Transverse colon (tissue), 4 donors: ENCODE data around the gene SLC5A5. TPM values are rescaled to one million over a fixed set of nuclear protein-coding genes. Genes with fewer than 3 reads are reported as not detected.

ENCODE experiments used
- DNase-seq: peaks from one replicate; pipeline ENCODE4 v3.0.0-alpha.2; 2019
- H3K27ac ChIP-seq, 4 donors: fragments of 200-600 bp; sonication (generic); 2 replicates each; pipeline ENCODE4 v1.5.1; 2016 to 2018; ENCODE audit warnings: inconsistent platforms in 4 of 4
- H3K27me3 ChIP-seq: fragments of 200-600 bp; sonication (generic); 2 replicates; pipeline ENCODE4 v1.5.1; 2017; ENCODE audit warnings: inconsistent platforms
- H3K36me3 ChIP-seq, 4 donors: fragments of 200-600 bp; sonication (generic); 2 replicates each; pipeline ENCODE4 v1.5.1; 2017 to 2019; ENCODE audit warnings: inconsistent platforms in 4 of 4
- H3K4me1 ChIP-seq, 4 donors: fragments of 200-600 bp; sonication (generic); 2 replicates each; pipeline ENCODE4 v1.5.1; 2017 to 2020; ENCODE audit warnings: inconsistent platforms in 4 of 4
- H3K4me3 ChIP-seq, 4 donors: fragments of 200-600 bp; sonication (generic); 1 replicate in 1 of 4; 2 replicates in 3 of 4; pipeline versions ENCODE4 v1.5.1 to v1.6.1; 2017 to 2019; ENCODE audit warnings: inconsistent platforms in 4 of 4
- H3K9me3 ChIP-seq, 2 donors: fragments of 200-600 bp; sonication (generic); 2 replicates each; pipeline ENCODE4 v1.5.1; 2017 to 2019; ENCODE audit warnings: inconsistent platforms in 2 of 2
- EP300 ChIP-seq: sonication (generic); formaldehyde crosslinking; IDR thresholded peaks from one replicate; pipeline ENCODE4 v1.6.1; 2017; ENCODE audit warnings: antibody characterized with exemption, low read depth
- POLR2A ChIP-seq: fragments of 450-650 bp; IDR thresholded peaks from one replicate; pipeline ENCODE4 v1.6.1; 2016; ENCODE audit warnings: antibody characterized with exemption, mild to moderate bottlenecking, moderate library complexity
- POLR2AphosphoS5 ChIP-seq, 3 donors: sonication (generic); formaldehyde crosslinking; IDR thresholded peaks; one replicate each; pipeline ENCODE4 v1.6.1; 2016; ENCODE audit warnings: antibody characterized with exemption in 3 of 3
- WGBS, 2 donors: methylation state at CpG; one replicate each; pipeline ENCODE4 v1.1.5; 2018; ENCODE audit warnings: low coverage in 1 of 2; 5-methylcytosine and 5-hydroxymethylcytosine counted together
- in situ Hi-C, 4 donors: fragments of 200-750 bp; cut with MboI; loops; one replicate each; pipeline versions ENCODE4 v1.15.0 to v1.15.1; 2017; ENCODE audit warnings: low sequenced_read_pairs in 3 of 4, low pct_ligation_motif_present in 1 of 4, low pct_unique_long_range_greater_than_20kb in 1 of 4
- intact Hi-C: fragments of 100-400 bp; cut with DNase I; formaldehyde crosslinking; loops from one replicate; pipeline ENCODE4 v1.15.1; 2023; ENCODE audit warnings: low total_unique reads
- total RNA-seq, 4 donors: library from RNA; depleted of rRNA; stranded (reverse); fragments of >200 nt; gene quantifications; one replicate each; pipeline ENCODE4 v1.1.0, GENCODE V29; 2016
- TF ChIP-seq, protein P1 (sequence below), 5 experiments: fragments of 200-600 bp in 3 of 5; fragments of 450-650 bp in 2 of 5; sonication (generic) in 3 of 5; IDR thresholded peaks; 1 replicate in 2 of 5; 2 replicates in 3 of 5; pipeline ENCODE4 v1.5.1; 2016 to 2017; ENCODE audit warnings: antibody characterized with exemption in 5 of 5, inconsistent platforms in 3 of 5, mild to moderate bottlenecking in 2 of 5, moderate library complexity in 1 of 5

SLC5A5 gene
- total RNA-seq, 4 donors from 2014 or later: not detected

DNA sequence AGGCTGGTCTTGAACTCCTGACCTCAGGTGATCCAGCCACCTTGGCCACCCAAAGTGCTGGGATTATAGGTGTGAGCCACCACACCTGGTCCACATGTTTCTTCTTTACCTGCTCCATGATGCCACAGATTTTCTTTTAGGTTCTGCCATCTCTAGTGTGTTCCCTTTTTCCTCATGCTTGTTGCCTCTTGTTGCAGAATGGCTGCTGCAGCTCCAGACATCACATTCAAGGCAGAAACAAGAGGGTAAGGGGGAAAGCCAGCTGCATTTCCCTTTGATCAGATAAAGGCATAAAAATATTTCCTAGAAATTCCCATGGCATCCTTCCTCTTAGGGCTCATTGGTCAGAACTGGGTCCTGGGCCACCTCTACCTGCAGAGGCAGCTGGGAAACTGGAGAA is 48.8 kb downstream of the SLC5A5 start:
- no peak for TF ChIP-seq POLR2A
- TF ChIP-seq POLR2AphosphoS5 (IDR thresholded peaks at IDR 0.05): no peak
- TF ChIP-seq EP300: no peak
- TF ChIP-seq, protein P1, sequence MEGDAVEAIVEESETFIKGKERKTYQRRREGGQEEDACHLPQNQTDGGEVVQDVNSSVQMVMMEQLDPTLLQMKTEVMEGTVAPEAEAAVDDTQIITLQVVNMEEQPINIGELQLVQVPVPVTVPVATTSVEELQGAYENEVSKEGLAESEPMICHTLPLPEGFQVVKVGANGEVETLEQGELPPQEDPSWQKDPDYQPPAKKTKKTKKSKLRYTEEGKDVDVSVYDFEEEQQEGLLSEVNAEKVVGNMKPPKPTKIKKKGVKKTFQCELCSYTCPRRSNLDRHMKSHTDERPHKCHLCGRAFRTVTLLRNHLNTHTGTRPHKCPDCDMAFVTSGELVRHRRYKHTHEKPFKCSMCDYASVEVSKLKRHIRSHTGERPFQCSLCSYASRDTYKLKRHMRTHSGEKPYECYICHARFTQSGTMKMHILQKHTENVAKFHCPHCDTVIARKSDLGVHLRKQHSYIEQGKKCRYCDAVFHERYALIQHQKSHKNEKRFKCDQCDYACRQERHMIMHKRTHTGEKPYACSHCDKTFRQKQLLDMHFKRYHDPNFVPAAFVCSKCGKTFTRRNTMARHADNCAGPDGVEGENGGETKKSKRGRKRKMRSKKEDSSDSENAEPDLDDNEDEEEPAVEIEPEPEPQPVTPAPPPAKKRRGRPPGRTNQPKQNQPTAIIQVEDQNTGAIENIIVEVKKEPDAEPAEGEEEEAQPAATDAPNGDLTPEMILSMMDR (IDR thresholded peaks at IDR 0.05): no peak
- Histone ChIP-seq H3K36me3 (no peaks in the 10 kb centered on the region), H3K4me3 (no peak overlapping the region), H3K4me1 (peaks cover 0 to 3% (median 0%) of the 10 kb centered on the region in 4 donors), H3K9me3 (no peaks in the 10 kb centered on the region), H3K27me3 (peaks cover 4% of the 10 kb centered on the region), H3K27ac (no peak overlapping the region)
- DNase-seq: no peak
- intact Hi-C loops: no loop called here
- in situ Hi-C loops: loop anchor here in 1 of 4 donors (10.0 kb wide), 1 partner anchor 46 kb away; the partner anchor contains the start of gene SLC5A5

DNA sequence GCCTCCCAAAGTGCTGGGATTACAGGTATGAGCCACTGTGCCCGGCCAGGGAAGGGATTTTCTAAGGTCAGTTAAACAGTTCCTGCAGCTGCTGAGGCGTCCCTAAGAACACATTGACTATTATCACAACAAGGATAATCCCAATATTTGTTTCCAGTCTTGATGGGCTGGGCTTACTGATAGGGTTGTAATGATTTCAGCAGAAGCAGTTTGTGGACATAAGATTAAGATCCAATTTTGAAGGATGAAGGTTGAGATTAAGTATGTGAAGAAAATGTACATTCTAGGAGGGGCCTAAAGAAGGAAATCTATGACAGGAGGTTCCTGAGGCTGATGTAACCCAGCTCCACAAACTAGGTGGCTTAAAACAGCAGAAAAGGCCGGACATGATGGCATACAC is 50.4 kb downstream of the SLC5A5 start:
- 54 to 62% methylated on average over 3 of the region's 3 CpGs for WGBS, 2 donors
- in situ Hi-C loops: loop anchor here in 1 of 4 donors (10.0 kb wide), 1 partner anchor 47 kb away; the partner anchor contains the start of gene SLC5A5

DNA sequence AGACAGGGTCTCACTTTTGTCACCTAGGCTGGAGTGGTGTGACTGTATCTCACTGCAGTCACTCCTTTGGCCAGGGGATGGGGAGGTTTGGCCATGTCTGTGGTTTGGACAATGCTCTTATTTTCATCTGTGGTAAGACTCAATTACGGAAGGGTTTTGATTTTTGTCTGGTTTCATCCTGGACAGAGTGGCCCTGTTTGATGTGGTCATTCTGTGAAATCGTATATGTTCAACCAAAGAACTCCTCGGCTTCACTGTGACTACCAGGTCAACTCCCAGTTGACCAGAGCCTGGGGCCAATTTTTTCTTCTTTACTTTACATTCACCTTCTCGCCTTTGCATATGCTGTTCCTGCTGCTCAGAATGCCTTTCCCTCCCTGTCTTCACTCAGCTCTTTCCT is 54.3 kb downstream of the SLC5A5 start:
- no peaks in the 10 kb centered on the region for H3K27me3 ChIP-seq
- no peak overlapping the region for H3K4me3 ChIP-seq
- intact Hi-C loops (no loop called here), in situ Hi-C loops (loop anchor here in 3 of 4 donors (5.0 to 25.0 kb wide), 3 partner anchors 51 to 136 kb away; partner anchors contain the start of genes RPL18A (in 1 of the 3) and SLC5A5 (in 1 of the 3))
- TF ChIP-seq EP300 (no peak), POLR2A (no peak), POLR2AphosphoS5 (IDR thresholded peaks at IDR 0.05) (no peak)
- TF ChIP-seq, protein P1 (IDR thresholded peaks at IDR 0.05): no peak
- no peak for DNase-seq
- 46 to 72% methylated on average over 4 of the region's 4 CpGs for WGBS, 2 donors
- H3K36me3 ChIP-seq: no peaks in the 10 kb centered on the region
- no peaks in the 10 kb centered on the region for H3K4me1 ChIP-seq
- no peak overlapping the region for H3K27ac ChIP-seq
- H3K9me3 ChIP-seq: no peaks in the 10 kb centered on the region

More for the DNA sequence above, 50.4 kb downstream of the SLC5A5 start:
- Histone ChIP-seq H3K9me3 (no peaks in the 10 kb centered on the region), H3K4me3 (no peak overlapping the region), H3K36me3 (no peaks in the 10 kb centered on the region), H3K27me3 (no peaks in the 10 kb centered on the region), H3K4me1 (no peaks in the 10 kb centered on the region), H3K27ac (no peak overlapping the region)
- intact Hi-C loops: no loop called here
- no peak for DNase-seq
- TF ChIP-seq POLR2A: no peak
- TF ChIP-seq, protein P1 (IDR thresholded peaks at IDR 0.05): no peak
- TF ChIP-seq POLR2AphosphoS5 (IDR thresholded peaks at IDR 0.05): no peak
- no peak for TF ChIP-seq EP300

DNA sequence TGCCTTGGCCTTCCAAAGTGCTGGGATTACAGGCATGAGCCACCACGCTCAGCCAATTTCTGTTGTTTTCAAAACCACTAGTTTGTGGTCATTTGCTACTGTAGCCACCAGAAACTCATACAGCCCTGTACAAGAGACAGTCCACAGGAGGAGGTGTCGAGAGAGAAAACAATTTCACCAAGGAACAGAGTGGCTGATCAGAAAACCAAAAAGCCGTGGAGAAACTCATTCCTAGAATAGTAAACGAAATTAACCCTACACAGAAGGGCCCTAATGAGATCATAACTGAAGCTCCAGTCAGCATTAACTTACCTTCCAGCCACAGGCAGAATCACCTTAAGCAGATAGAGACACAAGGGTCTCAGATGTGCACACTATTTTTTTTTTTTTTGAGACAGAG is 57.3 kb downstream of the SLC5A5 start:
- H3K4me1 ChIP-seq: peaks cover 10 to 17% (median 13%) of the 10 kb centered on the region in 4 donors
- no peak for DNase-seq
- TF ChIP-seq POLR2AphosphoS5 (IDR thresholded peaks at IDR 0.05) (no peak), EP300 (no peak), POLR2A (no peak)
- TF ChIP-seq, protein P1 (IDR thresholded peaks at IDR 0.05): no peak
- intact Hi-C loops (no loop called here), in situ Hi-C loops (loop anchor here in 3 of 4 donors (5.0 to 25.0 kb wide), 3 partner anchors 54 to 133 kb away; partner anchors contain the start of genes RPL18A (in 1 of the 3) and SLC5A5 (in 1 of the 3))
- H3K27ac ChIP-seq: no peak overlapping the region
- no peaks in the 10 kb centered on the region for H3K36me3 ChIP-seq
- H3K27me3 ChIP-seq: no peaks in the 10 kb centered on the region
- 53 to 60% methylated on average over 2 to 4 of the region's 4 CpGs for WGBS, 2 donors
- H3K4me3 ChIP-seq: no peak overlapping the region
- no peaks in the 10 kb centered on the region for H3K9me3 ChIP-seq
